Measurements from ENCODE around the gene FNDC4. TPM values are rescaled to one million over a fixed set of nuclear protein-coding genes. Genes with fewer than 3 reads are reported as not detected.

Gene FNDC4, protein sequence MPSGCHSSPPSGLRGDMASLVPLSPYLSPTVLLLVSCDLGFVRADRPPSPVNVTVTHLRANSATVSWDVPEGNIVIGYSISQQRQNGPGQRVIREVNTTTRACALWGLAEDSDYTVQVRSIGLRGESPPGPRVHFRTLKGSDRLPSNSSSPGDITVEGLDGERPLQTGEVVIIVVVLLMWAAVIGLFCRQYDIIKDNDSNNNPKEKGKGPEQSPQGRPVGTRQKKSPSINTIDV
- polyA plus RNA-seq (2012; ENCODE audit: insufficient read length, low read depth): 2.0 TPM

- TF ChIP-seq, protein P1, sequence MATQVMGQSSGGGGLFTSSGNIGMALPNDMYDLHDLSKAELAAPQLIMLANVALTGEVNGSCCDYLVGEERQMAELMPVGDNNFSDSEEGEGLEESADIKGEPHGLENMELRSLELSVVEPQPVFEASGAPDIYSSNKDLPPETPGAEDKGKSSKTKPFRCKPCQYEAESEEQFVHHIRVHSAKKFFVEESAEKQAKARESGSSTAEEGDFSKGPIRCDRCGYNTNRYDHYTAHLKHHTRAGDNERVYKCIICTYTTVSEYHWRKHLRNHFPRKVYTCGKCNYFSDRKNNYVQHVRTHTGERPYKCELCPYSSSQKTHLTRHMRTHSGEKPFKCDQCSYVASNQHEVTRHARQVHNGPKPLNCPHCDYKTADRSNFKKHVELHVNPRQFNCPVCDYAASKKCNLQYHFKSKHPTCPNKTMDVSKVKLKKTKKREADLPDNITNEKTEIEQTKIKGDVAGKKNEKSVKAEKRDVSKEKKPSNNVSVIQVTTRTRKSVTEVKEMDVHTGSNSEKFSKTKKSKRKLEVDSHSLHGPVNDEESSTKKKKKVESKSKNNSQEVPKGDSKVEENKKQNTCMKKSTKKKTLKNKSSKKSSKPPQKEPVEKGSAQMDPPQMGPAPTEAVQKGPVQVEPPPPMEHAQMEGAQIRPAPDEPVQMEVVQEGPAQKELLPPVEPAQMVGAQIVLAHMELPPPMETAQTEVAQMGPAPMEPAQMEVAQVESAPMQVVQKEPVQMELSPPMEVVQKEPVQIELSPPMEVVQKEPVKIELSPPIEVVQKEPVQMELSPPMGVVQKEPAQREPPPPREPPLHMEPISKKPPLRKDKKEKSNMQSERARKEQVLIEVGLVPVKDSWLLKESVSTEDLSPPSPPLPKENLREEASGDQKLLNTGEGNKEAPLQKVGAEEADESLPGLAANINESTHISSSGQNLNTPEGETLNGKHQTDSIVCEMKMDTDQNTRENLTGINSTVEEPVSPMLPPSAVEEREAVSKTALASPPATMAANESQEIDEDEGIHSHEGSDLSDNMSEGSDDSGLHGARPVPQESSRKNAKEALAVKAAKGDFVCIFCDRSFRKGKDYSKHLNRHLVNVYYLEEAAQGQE (IDR thresholded peaks at IDR 0.05; ENCODE audit: insufficient read depth in 1 of 2, low read depth in 2 of 2, low read length in 2 of 2): no peak
- no peak for TF ChIP-seq SIN3A (IDR thresholded peaks at IDR 0.05; ENCODE audit: borderline replicate concordance, insufficient read depth, low read length)
- TF ChIP-seq POLR2AphosphoS5 (IDR thresholded peaks at IDR 0.05; ENCODE audit: low read depth, low read length): no peak
- no peak for TF ChIP-seq TAF1 (IDR thresholded peaks at IDR 0.05; ENCODE audit: borderline replicate concordance, insufficient read depth, low read length)
- TF ChIP-seq FOXP2 (optimal IDR thresholded peaks at IDR 0.05; ENCODE audit: borderline replicate concordance, extremely low read depth, extremely low read length, insufficient read depth): no peak
Observed at GRCh38 chr2:27494944-27495554, at the start of gene FNDC4. Gene FNDC4, minus strand, starts transcription at chr2:27495200. Its CDS starts 521 bp downstream, at chr2:27494679.

GRCh38 chr2:27544143-27544821 lies 49.3 kb upstream of the FNDC4 start:
- TF ChIP-seq TAF1 (IDR thresholded peaks at IDR 0.05; ENCODE audit: borderline replicate concordance, insufficient read depth, low read length) (no peak), FOXP2 (optimal IDR thresholded peaks at IDR 0.05; ENCODE audit: borderline replicate concordance, extremely low read depth, extremely low read length, insufficient read depth) (no peak), SIN3A (IDR thresholded peaks at IDR 0.05; ENCODE audit: borderline replicate concordance, insufficient read depth, low read length) (no peak), POLR2AphosphoS5 (IDR thresholded peaks at IDR 0.05; ENCODE audit: low read depth, low read length) (no peak)
- TF ChIP-seq, protein P1 (IDR thresholded peaks at IDR 0.05; ENCODE audit: insufficient read depth in 1 of 2, low read depth in 2 of 2, low read length in 2 of 2): no peak

DNA sequence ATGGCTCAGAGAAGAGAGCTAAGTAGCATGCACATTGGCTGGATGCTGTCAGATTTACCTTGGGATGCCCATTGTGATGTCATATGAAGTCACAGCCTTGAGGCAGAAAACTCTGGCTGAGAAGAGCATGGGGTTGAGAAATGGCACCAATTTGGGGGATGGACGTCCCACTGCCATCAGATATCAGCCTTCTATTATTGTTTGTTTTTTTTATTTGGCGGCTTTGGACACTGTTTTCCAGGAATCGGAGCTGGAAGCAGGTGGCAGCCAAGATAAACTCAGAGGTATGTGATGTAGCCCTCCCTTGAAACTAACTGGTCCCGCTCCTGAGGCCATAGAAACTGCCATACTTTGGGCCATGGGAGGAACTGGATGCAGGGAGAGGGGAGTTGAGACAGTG lies 42.3 kb upstream of the FNDC4 start:
- no peak for TF ChIP-seq SIN3A (IDR thresholded peaks at IDR 0.05; ENCODE audit: borderline replicate concordance, insufficient read depth, low read length)
- no peak for TF ChIP-seq FOXP2 (optimal IDR thresholded peaks at IDR 0.05; ENCODE audit: borderline replicate concordance, extremely low read depth, extremely low read length, insufficient read depth)
- no peak for TF ChIP-seq TAF1 (IDR thresholded peaks at IDR 0.05; ENCODE audit: borderline replicate concordance, insufficient read depth, low read length)
- TF ChIP-seq, protein P1 (IDR thresholded peaks at IDR 0.05; ENCODE audit: insufficient read depth in 1 of 2, low read depth in 2 of 2, low read length in 2 of 2): no peak
- no peak for TF ChIP-seq POLR2AphosphoS5 (IDR thresholded peaks at IDR 0.05; ENCODE audit: low read depth, low read length)

- TF ChIP-seq SIN3A (IDR thresholded peaks at IDR 0.05; ENCODE audit: borderline replicate concordance, insufficient read depth, low read length) (no peak), POLR2AphosphoS5 (IDR thresholded peaks at IDR 0.05; ENCODE audit: low read depth, low read length) (no peak), FOXP2 (optimal IDR thresholded peaks at IDR 0.05; ENCODE audit: borderline replicate concordance, extremely low read depth, extremely low read length, insufficient read depth) (no peak), TAF1 (IDR thresholded peaks at IDR 0.05; ENCODE audit: borderline replicate concordance, insufficient read depth, low read length) (no peak)
- TF ChIP-seq, protein P1 (IDR thresholded peaks at IDR 0.05; ENCODE audit: insufficient read depth in 1 of 2, low read depth in 2 of 2, low read length in 2 of 2): no peak
Observed at GRCh38 chr2:27531983-27532382, 37.0 kb upstream of the FNDC4 start.
